GM12872 (cell line): Measurements from ENCODE around the gene ASB3.

Source experiments
- TF ChIP-seq, protein P1 (sequence below): IDR thresholded peaks from 3 replicates; pipeline ENCODE4 v1.5.1; 2011; ENCODE audit warnings: low read depth, mild to moderate bottlenecking, low read length, moderate library complexity; ENCODE audit not compliant: insufficient read depth

ASB3 gene

DNA sequence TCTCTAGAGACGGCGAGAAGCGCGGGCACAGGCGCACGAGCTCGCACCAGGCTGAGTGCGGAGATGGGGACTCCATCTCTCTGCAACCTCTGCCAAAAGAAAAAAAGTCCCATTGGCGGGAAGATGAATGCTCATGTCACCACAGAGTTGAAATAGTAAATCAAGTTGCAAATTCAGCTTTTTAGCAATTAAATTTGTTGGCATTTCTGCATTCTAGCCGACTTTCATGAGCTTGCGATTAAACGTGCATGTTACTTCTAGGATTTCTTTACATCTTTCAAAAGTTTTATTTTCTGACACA is 18.6 kb downstream of the ASB3 start:
- TF ChIP-seq, protein P1, sequence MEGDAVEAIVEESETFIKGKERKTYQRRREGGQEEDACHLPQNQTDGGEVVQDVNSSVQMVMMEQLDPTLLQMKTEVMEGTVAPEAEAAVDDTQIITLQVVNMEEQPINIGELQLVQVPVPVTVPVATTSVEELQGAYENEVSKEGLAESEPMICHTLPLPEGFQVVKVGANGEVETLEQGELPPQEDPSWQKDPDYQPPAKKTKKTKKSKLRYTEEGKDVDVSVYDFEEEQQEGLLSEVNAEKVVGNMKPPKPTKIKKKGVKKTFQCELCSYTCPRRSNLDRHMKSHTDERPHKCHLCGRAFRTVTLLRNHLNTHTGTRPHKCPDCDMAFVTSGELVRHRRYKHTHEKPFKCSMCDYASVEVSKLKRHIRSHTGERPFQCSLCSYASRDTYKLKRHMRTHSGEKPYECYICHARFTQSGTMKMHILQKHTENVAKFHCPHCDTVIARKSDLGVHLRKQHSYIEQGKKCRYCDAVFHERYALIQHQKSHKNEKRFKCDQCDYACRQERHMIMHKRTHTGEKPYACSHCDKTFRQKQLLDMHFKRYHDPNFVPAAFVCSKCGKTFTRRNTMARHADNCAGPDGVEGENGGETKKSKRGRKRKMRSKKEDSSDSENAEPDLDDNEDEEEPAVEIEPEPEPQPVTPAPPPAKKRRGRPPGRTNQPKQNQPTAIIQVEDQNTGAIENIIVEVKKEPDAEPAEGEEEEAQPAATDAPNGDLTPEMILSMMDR, result no peak

DNA sequence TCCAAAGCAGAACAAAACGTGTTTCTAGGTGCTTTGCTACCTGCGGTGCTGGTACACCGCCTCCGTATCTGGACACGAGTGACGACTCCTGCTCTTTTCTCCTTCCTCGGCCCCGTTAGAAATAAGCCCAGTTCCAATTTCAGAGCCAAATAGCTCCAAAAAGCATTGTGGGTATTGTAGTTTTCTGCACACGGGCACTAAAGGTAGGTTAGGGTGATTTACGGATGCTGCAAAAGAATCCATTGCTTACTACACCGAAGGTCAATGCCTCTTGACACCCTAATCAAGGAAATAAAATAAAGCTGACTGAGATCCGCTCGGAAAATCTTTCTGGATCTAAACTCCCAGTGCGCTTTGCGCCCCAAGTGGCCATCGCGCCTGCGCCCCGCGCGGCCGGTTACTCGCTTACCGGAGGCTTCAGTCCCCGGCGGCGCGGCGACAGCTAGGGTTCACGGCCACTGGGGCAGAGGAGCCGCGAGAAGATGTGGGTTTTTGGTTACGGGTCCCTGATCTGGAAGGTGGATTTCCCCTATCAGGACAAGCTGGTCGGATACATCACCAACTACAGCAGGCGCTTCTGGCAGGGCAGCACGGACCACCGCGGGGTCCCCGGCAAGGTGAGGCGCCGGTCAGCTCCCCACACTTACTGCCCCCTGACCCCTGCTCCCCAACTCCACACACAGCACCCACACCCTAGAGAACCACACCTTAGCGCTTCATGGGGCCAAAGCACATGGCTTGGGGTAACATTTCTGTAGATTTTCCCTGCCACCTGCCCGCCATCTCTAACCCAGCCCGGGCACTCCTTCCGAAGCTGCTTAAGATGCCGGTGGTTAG is 19.1 kb downstream of the ASB3 start, which contains the start of gene CHAC2:
CHAC2 (plus strand) TSS at position 400 of the 837 bp plus-strand sequence; CDS start at position 483, 83 bp downstream.
- TF ChIP-seq, protein P1, result peak; percentile 29; the same call in 1 of the 3 replicates

DNA sequence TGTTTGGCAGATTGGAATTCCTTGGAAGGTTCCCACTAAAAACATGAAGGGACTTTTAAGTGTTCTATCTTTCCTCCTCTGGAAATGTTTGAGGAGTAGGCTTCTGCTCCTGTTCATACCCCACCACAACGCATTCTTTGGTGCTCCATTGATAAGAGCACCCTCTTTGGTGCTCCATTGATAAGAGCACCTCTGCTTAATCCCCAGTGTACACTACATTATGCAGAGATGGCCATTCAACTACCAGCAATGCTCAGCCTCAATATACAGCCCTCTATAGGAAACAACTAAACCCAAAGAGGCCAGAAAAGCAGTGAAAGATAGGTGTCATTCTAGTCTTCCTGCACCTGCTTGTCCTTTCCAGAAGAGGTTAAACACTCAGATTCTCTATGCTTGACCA is 21.0 kb downstream of the ASB3 start:
- TF ChIP-seq, protein P1, result no peak

DNA sequence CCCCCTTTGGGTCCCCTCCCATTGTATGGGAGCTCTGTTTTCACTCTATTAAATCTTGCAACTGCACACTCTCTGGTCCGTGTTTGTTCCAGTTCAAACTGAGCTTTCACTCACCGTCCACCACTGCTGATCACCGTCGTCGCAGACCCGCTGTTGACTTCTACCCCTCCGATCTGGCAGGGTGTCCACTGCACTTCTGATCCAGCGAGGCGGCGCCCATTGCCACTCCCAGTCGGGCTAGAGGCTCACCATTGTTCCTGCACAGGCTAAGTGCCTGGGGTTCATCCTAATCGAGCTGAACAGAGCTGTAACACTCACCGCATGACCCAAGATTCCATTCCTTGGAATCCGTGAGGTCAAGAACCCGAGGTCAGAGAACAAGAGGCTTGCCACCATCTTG is 30.1 kb downstream of the ASB3 start:
- TF ChIP-seq, protein P1, result no peak

DNA sequence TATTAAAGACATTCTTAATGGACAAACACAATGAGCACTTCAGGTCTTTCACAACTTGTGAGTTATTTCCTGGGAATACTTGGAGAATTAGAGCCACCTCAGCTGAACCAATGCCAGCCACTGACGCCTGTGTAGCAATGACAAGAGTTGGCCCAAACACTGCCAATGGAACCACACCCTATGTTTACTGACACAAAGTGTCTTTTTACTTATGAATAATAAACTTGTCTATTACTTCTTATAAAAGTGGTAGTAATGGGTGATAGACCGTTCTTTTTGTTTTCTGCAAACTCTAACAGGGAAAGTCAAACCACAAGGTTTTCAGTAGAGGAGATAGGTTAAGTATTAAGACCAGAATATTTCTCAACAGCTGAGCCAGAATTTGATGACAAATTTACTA is 31.6 kb downstream of the ASB3 start:
- TF ChIP-seq, protein P1, result no peak

DNA sequence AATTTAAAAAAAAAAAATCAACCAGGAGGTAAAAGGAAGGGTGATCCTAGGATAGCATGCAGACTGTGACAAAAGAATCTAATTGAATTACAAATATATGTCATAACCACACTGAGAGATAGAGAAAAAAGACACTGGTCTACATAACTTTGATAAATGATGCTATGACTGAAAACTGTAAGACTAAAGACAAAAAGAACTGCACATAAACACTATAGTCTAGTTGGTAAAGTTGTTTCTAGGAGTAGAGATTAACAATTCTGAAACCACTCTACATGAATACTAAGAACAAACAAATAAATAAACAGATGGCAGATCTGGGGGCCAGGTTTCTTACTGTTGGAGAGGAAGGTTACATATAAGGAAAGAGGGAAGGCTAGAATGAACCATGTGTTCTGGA is 33.7 kb downstream of the ASB3 start:
- TF ChIP-seq, protein P1, result no peak

DNA sequence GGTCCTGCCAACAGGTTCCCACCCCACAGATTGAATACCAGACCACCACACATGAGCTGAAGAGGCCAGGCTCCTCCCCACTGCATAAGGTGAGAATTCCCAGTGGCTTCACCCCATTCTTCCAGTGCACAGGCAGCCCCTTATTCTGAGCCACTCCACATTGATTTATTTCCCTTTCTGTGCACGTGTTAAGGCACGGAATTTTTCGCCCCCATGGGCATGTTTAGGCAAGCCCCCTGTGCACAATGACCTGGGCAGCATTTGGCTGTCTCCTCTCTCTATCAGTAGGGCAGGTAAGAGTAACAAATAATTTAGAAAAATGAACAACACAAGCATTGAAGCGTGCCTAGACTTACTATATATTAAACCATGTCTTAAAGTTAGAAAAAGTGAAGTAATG is 34.4 kb downstream of the ASB3 start:
- TF ChIP-seq, protein P1, result no peak
